Activated CD8-positive, alpha-beta T cell treated with anti-CD3 and anti-CD28 coated beads for 36 hours (primary cell): ENCODE measurements around the gene KCNC1. TPM values are rescaled to one million over a fixed set of nuclear protein-coding genes. Genes with fewer than 3 reads are reported as not detected.

Experiments used
- ATAC-seq: fragments of 200-7000 bp; cut with Tn5 transposase; one replicate; pipeline ENCODE4 v1.10.0; 2021; ENCODE audit warnings: mild to moderate bottlenecking, moderate library complexity
- CTCF ChIA-PET: fragments of 350-600 bp; sonication (Branson Sonifier 250); formaldehyde crosslinking; loops from one replicate; lab custom pipeline; 2021; ENCODE audit warnings: antibody characterized with exemption; lab: Charles Lee
- POLR2A ChIA-PET: fragments of 350-600 bp; sonication (Branson Sonifier 250); formaldehyde crosslinking; loops from one replicate; lab custom pipeline; 2021; ENCODE audit warnings: antibody characterized with exemption; lab: Charles Lee
- DNase-seq: peaks from one replicate; pipeline ENCODE4 v3.0.0-alpha.2; 2020
- H3K27ac Mint-ChIP-seq: one replicate; pipeline ENCODE4 v1.8.0; 2021; ENCODE audit warnings: mild to moderate bottlenecking, mixed read lengths
- H3K27me3 Mint-ChIP-seq: one replicate; pipeline ENCODE4 v1.8.0; 2021; ENCODE audit warnings: mixed read lengths
- H3K36me3 Mint-ChIP-seq: one replicate; pipeline ENCODE4 v1.8.0; 2021; ENCODE audit warnings: low read depth, mixed read lengths
- H3K4me1 Mint-ChIP-seq: one replicate; pipeline ENCODE4 v1.8.0; 2021; ENCODE audit warnings: low read depth, mixed read lengths
- H3K4me3 Mint-ChIP-seq: one replicate; pipeline ENCODE4 v1.8.0; 2021; ENCODE audit warnings: mild to moderate bottlenecking, moderate library complexity, mixed read lengths
- H3K9me3 Mint-ChIP-seq: one replicate; pipeline ENCODE4 v1.8.0; 2021; ENCODE audit warnings: mixed read lengths
- CTCF ChIP-seq: fragments of 200-600 bp; IDR thresholded peaks from one replicate; pipeline ENCODE4 v1.8.0; 2022; ENCODE audit warnings: antibody characterized with exemption, mild to moderate bottlenecking
- intact Hi-C: fragments of 100-400 bp; cut with micrococcal nuclease; formaldehyde crosslinking; loops from one replicate; pipeline ENCODE4 v1.10.0; 2022
- total RNA-seq, 2 experiments: library from RNA; stranded (reverse); gene quantifications; one replicate each; pipeline ENCODE4 v1.2.3, GENCODE V29; 2021

KCNC1 gene
- total RNA-seq, 2 experiments from 2014 or later, result not detected

GRCh38 chr11:17828311-17828751 lies 93.8 kb downstream of the KCNC1 start:
- Mint-ChIP-seq H3K36me3 (peaks cover 6% of the 10 kb centered on the region), H3K27me3 (no peaks in the 10 kb centered on the region), H3K4me1 (no peaks in the 10 kb centered on the region), H3K9me3 (no peaks in the 10 kb centered on the region), H3K4me3 (no peak overlapping the region), H3K27ac (no peak overlapping the region)
- intact Hi-C loops, result no loop called here
- POLR2A ChIA-PET, result no interaction called here
- CTCF ChIA-PET, result interaction anchor here (0.7 kb wide), 1 partner anchor 367 kb away, joined by 3 read pairs; no protein-coding TSS in a partner anchor
- DNase-seq (no peak), ATAC-seq (no peak)
- no peak for TF ChIP-seq CTCF

- intact Hi-C loops, result no loop called here
- ChIA-PET CTCF (no interaction called here), POLR2A (no interaction called here)
- no peak for ATAC-seq
- no peak for DNase-seq
- Mint-ChIP-seq H3K27ac (no peak overlapping the region), H3K4me3 (no peak overlapping the region), H3K4me1 (no peaks in the 10 kb centered on the region), H3K9me3 (no peaks in the 10 kb centered on the region), H3K36me3 (peaks cover 6% of the 10 kb centered on the region), H3K27me3 (no peaks in the 10 kb centered on the region)
- TF ChIP-seq CTCF, result no peak
Measured at GRCh38 chr11:17831228-17831627, 96.6 kb downstream of the KCNC1 start.

DNA sequence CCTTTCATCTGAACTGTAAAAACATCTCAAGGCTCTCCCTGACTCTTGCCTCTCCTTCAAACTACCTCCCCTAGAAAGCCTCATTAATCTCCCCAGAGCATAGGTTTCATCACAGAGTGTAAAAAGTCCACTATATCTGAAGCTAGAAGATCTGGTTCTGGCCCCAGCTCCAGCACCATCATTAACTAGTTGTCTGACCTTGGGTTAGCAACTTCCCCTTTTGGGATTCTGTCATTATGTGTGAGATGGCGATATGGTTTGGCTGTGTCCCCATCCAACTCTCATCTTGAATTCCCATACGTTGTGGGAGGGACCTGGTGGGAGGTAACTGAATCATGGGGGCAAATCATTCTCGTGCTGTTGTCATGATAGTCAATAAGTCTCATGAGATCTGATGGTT lies 97.3 kb downstream of the KCNC1 start:
- POLR2A ChIA-PET, result no interaction called here
- H3K4me1 Mint-ChIP-seq, result no peaks in the 10 kb centered on the region
- no peaks in the 10 kb centered on the region for H3K27me3 Mint-ChIP-seq
- intact Hi-C loops, result no loop called here
- CTCF ChIA-PET, result no interaction called here
- DNase-seq (no peak), ATAC-seq (no peak)
- peaks cover 6% of the 10 kb centered on the region for H3K36me3 Mint-ChIP-seq
- no peak overlapping the region for H3K4me3 Mint-ChIP-seq
- no peaks in the 10 kb centered on the region for H3K9me3 Mint-ChIP-seq
- no peak for TF ChIP-seq CTCF
- no peak overlapping the region for H3K27ac Mint-ChIP-seq

Other genes starting within 250 kb of the KCNC1 start
- gene USH1C, start 190.4 kb upstream of the KCNC1 start, total RNA-seq, result not detected
- gene OTOG, start 187.5 kb upstream of the KCNC1 start, total RNA-seq, result not detected
- not detected for gene MYOD1, start 15.2 kb upstream of the KCNC1 start, total RNA-seq